GM12874 (cell line): ENCODE results near the gene HTRA2.
A peak's percentile ranks its signal among the peaks of the same experiment; 100 is the strongest.

Experiments
- CTCF ChIP-seq: IDR thresholded peaks from 2 replicates; pipeline ENCODE4 v1.5.1; 2011; ENCODE audit warnings: low read depth, mild to moderate bottlenecking, control low read depth, low read length, moderate library complexity; ENCODE audit not compliant: insufficient read depth

The HTRA2 gene

GRCh38 chr2:74502720-74503505 lies 26.8 kb upstream of the HTRA2 start:
- peak; percentile 70 for TF ChIP-seq CTCF

GRCh38 chr2:74503506-74504475 lies 25.9 kb upstream of the HTRA2 start:
- TF ChIP-seq CTCF, result no peak

DNA sequence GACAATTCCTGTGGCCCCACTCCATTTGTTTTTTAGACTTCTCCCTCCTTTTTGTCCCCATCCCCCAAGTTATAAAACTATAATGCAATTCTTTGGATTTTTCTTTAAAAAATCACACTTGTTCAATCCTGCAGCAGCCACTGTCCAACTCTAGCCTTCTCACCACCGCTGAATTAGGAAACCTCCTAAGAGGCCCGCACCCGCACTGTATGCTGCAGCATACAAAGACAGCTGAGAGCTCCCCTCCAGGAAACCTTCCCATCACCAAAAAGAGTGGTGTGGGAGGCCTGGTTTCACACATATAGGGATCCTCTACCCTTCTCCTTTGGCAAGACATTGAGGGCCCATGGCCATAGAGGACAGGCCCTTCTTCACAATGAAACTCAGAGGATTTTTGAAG lies 25.1 kb upstream of the HTRA2 start:
- no peak for TF ChIP-seq CTCF

DNA sequence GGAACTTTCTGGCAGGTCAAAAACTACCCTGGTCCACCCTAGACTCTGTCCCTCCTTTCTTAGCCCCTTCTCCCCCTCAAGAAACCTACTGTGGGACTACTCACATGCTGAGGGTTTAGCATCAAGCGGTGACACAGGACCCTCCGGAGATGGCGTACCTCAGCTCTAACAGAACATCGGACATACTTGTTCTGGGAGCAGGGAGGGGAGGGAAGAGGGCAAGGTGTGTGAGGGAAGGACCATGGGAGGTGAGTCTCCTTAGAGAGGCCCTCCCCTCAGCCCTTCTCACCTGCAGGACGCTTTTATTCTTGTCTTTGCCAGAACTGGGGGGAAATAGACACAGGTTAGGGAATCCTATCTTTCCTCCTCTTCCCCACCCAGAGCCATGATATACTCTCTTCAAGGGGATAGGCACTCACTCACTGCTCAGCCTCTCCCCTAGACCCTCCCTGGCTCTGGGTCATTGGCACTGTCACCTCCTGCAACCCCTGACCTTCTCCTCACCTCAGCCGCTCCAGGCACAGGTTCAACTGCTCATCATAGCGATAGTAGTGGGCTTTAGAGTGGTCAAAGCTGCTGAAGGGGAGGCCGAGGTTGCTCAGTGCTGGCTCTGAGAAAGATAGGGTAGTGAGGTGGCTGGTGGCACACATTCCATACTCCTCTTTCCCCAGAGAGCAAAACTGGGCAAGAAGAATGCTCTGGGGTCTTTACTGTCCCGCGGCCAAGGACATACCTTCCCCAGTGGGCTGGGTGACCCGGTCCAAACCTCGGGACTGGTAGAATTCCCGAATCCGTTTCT lies 24.1 kb upstream of the HTRA2 start:
- TF ChIP-seq CTCF, result no peak

GRCh38 chr2:74507145-74507925 lies 22.4 kb upstream of the HTRA2 start, which contains the start of gene PCGF1:
Gene PCGF1, minus strand, starts transcription at chr2:74507695. Its CDS starts 27 bp downstream, at chr2:74507668.
- peak; percentile 79 for TF ChIP-seq CTCF

GRCh38 chr2:74507926-74508520 lies 21.7 kb upstream of the HTRA2 start:
- TF ChIP-seq CTCF, result no peak
